Measurements from ENCODE around the gene VASP. TPM values are rescaled to one million over a fixed set of nuclear protein-coding genes. Genes with fewer than 3 reads are reported as not detected.
A peak's percentile ranks its signal among the peaks of the same experiment; 100 is the strongest.

Gene VASP
- total and polyA plus RNA-seq, 2 of the 13 experiments (the other 11 are each of a cell fraction or from before 2014, with no cell fraction given): 41.8 to 67.1 TPM

GRCh38 chr19:45477186-45477585 lies 30.1 kb upstream of the VASP start:
- BruUV-seq (replicated peaks): no TSS peak
- CTCF ChIA-PET (ENCODE audit: low intra/inter-chr PET ratio, low total read pairs): interaction anchor here (2.6 to 3.5 kb wide), 3 partner anchors 31 to 49 kb away, joined by 9 to 117 read pairs (median 50); no protein-coding TSS in a partner anchor
- in situ Hi-C loops (cut with HindIII; ENCODE audit: extremely low pct_ligation_motif_present, low pct_unique_long_range_greater_than_20kb): loop anchor here (5.0 to 10.0 kb wide), 2 partner anchors 35 to 52 kb away; partner anchors contain the start of gene ERCC1

More at GRCh38 chr19:45477186-45477585, 30.1 kb upstream of the VASP start:
- no peak for FAIRE-seq
- POLR2A ChIA-PET: interaction anchor here (1.0 to 1.2 kb wide), 2 partner anchors 10 to 38 kb away, joined by 3 to 4 read pairs; partner anchors contain the start of gene FOSB
- Histone ChIP-seq H3K9ac (ENCODE audit: insufficient read depth, low read depth, low read length) (no peak overlapping the region), H3K27me3 (ENCODE audit: control insufficient read depth in 1 of 2, insufficient read depth in 2 of 2, low read length in 2 of 2) (peaks cover 0 to 16% of the 10 kb centered on the region in 2 experiments; a peak in 2 of 5 replicates), H3K79me2 (ENCODE audit: insufficient read depth, low read length) (no peaks in the 10 kb centered on the region), H2AFZ (ENCODE audit: low read length) (no peak overlapping the region), H3K4me2 (ENCODE audit: low read depth, low read length) (peak overlapping the region; percentile 23; the same call in 1 of the 2 replicates), H3K27ac (ENCODE audit: extremely low read length, insufficient read depth, low read length) (no peak overlapping the region), H3K4me1 (ENCODE audit: insufficient read depth, low read length) (peaks cover 34% of the 10 kb centered on the region), H4K20me1 (ENCODE audit: insufficient read depth, low read length) (no peaks in the 10 kb centered on the region), H3K9me3 (ENCODE audit: low read length) (no peaks in the 10 kb centered on the region), H3K4me3 (replicated peaks in 1 of 3; ENCODE audit: insufficient read depth in 1 of 3, low read depth in 2 of 3, low read length in 3 of 3) (no peak overlapping the region), H3K36me3 (replicated peaks in 1 of 2; ENCODE audit: control insufficient read depth in 1 of 2, insufficient read depth in 2 of 2, low read length in 2 of 2) (no peaks in the 10 kb centered on the region)
- TF ChIP-seq, protein P1, sequence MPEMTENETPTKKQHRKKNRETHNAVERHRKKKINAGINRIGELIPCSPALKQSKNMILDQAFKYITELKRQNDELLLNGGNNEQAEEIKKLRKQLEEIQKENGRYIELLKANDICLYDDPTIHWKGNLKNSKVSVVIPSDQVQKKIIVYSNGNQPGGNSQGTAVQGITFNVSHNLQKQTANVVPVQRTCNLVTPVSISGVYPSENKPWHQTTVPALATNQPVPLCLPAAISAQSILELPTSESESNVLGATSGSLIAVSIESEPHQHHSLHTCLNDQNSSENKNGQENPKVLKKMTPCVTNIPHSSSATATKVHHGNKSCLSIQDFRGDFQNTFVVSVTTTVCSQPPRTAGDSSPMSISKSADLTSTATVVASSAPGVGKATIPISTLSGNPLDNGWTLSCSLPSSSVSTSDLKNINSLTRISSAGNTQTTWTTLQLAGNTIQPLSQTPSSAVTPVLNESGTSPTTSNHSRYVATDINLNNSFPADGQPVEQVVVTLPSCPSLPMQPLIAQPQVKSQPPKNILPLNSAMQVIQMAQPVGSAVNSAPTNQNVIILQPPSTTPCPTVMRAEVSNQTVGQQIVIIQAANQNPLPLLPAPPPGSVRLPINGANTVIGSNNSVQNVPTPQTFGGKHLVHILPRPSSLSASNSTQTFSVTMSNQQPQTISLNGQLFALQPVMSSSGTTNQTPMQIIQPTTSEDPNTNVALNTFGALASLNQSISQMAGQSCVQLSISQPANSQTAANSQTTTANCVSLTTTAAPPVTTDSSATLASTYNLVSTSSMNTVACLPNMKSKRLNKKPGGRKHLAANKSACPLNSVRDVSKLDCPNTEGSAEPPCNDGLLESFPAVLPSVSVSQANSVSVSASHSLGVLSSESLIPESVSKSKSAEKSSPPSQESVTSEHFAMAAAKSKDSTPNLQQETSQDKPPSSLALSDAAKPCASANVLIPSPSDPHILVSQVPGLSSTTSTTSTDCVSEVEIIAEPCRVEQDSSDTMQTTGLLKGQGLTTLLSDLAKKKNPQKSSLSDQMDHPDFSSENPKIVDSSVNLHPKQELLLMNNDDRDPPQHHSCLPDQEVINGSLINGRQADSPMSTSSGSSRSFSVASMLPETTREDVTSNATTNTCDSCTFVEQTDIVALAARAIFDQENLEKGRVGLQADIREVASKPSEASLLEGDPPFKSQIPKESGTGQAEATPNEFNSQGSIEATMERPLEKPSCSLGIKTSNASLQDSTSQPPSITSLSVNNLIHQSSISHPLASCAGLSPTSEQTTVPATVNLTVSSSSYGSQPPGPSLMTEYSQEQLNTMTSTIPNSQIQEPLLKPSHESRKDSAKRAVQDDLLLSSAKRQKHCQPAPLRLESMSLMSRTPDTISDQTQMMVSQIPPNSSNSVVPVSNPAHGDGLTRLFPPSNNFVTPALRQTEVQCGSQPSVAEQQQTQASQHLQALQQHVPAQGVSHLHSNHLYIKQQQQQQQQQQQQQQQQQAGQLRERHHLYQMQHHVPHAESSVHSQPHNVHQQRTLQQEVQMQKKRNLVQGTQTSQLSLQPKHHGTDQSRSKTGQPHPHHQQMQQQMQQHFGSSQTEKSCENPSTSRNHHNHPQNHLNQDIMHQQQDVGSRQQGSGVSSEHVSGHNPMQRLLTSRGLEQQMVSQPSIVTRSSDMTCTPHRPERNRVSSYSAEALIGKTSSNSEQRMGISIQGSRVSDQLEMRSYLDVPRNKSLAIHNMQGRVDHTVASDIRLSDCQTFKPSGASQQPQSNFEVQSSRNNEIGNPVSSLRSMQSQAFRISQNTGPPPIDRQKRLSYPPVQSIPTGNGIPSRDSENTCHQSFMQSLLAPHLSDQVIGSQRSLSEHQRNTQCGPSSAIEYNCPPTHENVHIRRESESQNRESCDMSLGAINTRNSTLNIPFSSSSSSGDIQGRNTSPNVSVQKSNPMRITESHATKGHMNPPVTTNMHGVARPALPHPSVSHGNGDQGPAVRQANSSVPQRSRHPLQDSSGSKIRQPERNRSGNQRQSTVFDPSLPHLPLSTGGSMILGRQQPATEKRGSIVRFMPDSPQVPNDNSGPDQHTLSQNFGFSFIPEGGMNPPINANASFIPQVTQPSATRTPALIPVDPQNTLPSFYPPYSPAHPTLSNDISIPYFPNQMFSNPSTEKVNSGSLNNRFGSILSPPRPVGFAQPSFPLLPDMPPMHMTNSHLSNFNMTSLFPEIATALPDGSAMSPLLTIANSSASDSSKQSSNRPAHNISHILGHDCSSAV (CRISPR knock-in tag; IDR thresholded peaks at IDR 0.05; ENCODE audit: borderline replicate concordance): no peak
- no peak for TF ChIP-seq PPARG (CRISPR knock-in tag; conservative IDR thresholded peaks at IDR 0.05)
- TF ChIP-seq, protein P2, sequence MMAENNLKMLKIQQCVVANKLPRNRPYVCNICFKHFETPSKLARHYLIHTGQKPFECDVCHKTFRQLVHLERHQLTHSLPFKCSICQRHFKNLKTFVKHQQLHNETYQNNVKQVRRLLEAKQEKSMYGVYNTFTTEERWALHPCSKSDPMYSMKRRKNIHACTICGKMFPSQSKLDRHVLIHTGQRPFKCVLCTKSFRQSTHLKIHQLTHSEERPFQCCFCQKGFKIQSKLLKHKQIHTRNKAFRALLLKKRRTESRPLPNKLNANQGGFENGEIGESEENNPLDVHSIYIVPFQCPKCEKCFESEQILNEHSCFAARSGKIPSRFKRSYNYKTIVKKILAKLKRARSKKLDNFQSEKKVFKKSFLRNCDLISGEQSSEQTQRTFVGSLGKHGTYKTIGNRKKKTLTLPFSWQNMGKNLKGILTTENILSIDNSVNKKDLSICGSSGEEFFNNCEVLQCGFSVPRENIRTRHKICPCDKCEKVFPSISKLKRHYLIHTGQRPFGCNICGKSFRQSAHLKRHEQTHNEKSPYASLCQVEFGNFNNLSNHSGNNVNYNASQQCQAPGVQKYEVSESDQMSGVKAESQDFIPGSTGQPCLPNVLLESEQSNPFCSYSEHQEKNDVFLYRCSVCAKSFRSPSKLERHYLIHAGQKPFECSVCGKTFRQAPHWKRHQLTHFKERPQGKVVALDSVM (CRISPR knock-in tag; IDR thresholded peaks at IDR 0.05): 0 out of 2 replicates have a peak, but pooled peaks have one; percentile 19
- WGBS (ENCODE audit: low lambda C conversion rate): 31% methylated on average over 5 of the region's 5 CpGs
- ATAC-seq: no peak
- DNase-seq (ENCODE audit: low spot score): no peak
- intact Hi-C loops (cut with micrococcal nuclease; ENCODE audit: unreplicated experiment): no loop called here
